Right cardiac atrium (tissue), 5 donors: ENCODE measurements around the gene BCAM. TPM values are rescaled to one million over a fixed set of nuclear protein-coding genes. Genes with fewer than 3 reads are reported as not detected.
"Not testable (repeated sequence)": the region's sequence is repeated elsewhere in the genome, so short reads cannot be mapped to it uniquely, and the experiment has no call there.

ENCODE experiments used
- ATAC-seq, 2 donors: fragments of 200-7000 bp; cut with Tn5 transposase; one replicate each; pipeline versions ENCODE4 v1.8.0 to v1.9.1; 2020; ENCODE audit warnings: moderate library complexity in 2 of 2, mild to moderate bottlenecking in 1 of 2
- DNase-seq, 3 donors: peaks; one replicate each; pipeline ENCODE4 v3.0.0-alpha.2; 2020
- H3K27ac ChIP-seq: one replicate; pipeline ENCODE4 v1.5.1; 2013; ENCODE audit warnings: mild to moderate bottlenecking, low read length, control low read depth, moderate library complexity
- H3K27me3 ChIP-seq: one replicate; pipeline ENCODE4 v1.6.1; 2013; ENCODE audit not compliant: control insufficient read depth, insufficient read depth
- H3K4me1 ChIP-seq: one replicate; pipeline ENCODE4 v1.6.1; 2013; ENCODE audit warnings: low read length; ENCODE audit not compliant: control insufficient read depth, insufficient read depth
- H3K4me3 ChIP-seq: one replicate; pipeline ENCODE4 v1.5.1; 2013; ENCODE audit warnings: low read length, control low read depth
- H3K9me3 ChIP-seq: one replicate; pipeline ENCODE4 v1.6.1; 2013; ENCODE audit warnings: low read length; ENCODE audit not compliant: control insufficient read depth
- WGBS: extraction: QIAGEN DNeasy Blood & Tissue Kit; methylation state at CpG from one replicate; pipeline ENCODE4 v1.1.7; 2013; 5-methylcytosine and 5-hydroxymethylcytosine counted together
- intact Hi-C, 4 donors: fragments of 100-400 bp; cut with DNase I; formaldehyde crosslinking; loops; one replicate each; pipeline versions ENCODE4 v1.11.0 to v1.14.0; 2022 to 2023
- polyA plus RNA-seq: library from polyadenylated mRNA; stranded (reverse); fragments of 200-250 nt; gene quantifications from one replicate; pipeline ENCODE4 v1.2.3, GENCODE V29; 2013
- total RNA-seq, 4 donors: library from RNA; stranded (reverse); fragmentation: NEBNext Ultra II Directional; extraction: Animal tissue kit (Norgen Biotek cat#: 25700); gene quantifications; one replicate each; pipeline ENCODE4 v1.2.1, GENCODE V29; 2021
- donor health status: healthy with polysubstance abuse.
- donor health status: DM: no; HTN: yes; CAD: no.
- donor health status: DM: no; HTN: no; CAD: no.
- donor health status: DM: no; HTN: yes; CAD: no; lungs with severe emphysema.
- donor health status: DM: yes; HTN: yes; CAD: no.

The BCAM gene
- total and polyA plus RNA-seq, 5 donors = 69.9 to 130 (median 89.9) TPM

DNA sequence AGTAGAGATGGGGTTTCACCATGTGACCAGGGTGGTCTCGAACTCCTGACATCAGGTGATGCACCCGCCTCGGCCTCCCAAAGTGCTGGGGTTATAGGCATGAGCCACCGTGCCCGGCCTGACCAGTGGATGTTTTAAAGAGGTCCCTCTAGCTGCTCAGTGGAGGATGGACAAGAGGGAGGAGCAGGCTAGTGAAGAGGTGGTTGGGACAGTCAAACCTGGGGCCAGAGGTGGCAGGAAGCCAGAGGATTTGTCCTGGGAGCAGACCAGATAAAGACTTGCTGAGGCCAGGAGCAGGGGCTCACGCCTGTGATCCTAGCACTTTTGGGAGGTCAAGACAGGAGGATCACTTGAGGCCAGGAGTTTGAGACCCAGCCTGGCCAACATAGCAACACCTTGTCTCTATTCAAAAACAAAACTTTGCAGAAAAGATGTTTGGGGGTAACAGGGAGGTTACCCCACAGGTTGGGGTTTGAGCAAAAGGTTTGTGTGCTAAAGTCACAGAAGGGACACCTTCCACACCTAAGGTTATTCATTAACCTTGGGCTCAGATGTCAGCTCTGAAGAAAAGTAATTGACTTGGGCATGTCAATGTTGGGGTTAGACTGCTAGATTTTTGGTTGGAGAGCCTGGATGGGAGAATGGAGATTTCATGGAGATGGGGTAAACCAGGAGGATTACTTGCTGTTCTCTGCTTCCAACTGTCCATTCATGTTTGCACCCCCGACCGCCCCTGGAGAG is 9.0 kb downstream of the BCAM start:
- DNase-seq (peak in 1 of 3 donors; percentile 31), ATAC-seq (no peak)
- Histone ChIP-seq H3K27ac (no peak overlapping the region), H3K4me1 (peaks cover 5% of the 10 kb centered on the region), H3K4me3 (no peak overlapping the region), H3K27me3 (no peaks in the 10 kb centered on the region), H3K9me3 (no peaks in the 10 kb centered on the region)
- intact Hi-C loops = no loop called here
- WGBS = 85% methylated on average over 8 of the region's 8 CpGs

DNA sequence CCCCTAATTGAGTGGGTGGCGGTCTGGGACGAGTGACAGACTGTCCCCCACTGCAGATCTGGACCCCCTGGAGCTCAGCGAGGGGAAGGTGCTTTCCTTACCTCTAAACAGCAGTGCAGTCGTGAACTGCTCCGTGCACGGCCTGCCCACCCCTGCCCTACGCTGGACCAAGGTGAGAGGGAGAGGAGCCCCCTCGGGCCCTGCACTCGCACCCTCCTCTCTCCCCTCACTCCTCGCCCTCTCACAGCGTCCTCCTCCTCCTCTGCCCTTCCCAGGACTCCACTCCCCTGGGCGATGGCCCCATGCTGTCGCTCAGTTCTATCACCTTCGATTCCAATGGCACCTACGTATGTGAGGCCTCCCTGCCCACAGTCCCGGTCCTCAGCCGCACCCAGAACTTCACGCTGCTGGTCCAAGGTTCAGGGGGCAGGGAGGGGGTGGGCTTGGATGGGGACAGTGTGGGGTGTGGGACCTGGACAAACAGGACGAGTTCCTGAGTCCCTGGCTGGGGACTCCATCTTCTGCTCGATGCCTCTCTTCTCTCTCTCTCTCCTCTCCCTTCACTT is 9.6 kb downstream of the BCAM start:
- no peaks in the 10 kb centered on the region for H3K27me3 ChIP-seq
- peaks cover 5% of the 10 kb centered on the region for H3K4me1 ChIP-seq
- DNase-seq = peak in 1 of 3 donors; percentile 16
- ATAC-seq = no peak
- H3K27ac ChIP-seq = no peak overlapping the region
- WGBS = 85% methylated on average over 20 of the region's 20 CpGs
- no peak overlapping the region for H3K4me3 ChIP-seq
- intact Hi-C loops = no loop called here
- no peaks in the 10 kb centered on the region for H3K9me3 ChIP-seq

DNA sequence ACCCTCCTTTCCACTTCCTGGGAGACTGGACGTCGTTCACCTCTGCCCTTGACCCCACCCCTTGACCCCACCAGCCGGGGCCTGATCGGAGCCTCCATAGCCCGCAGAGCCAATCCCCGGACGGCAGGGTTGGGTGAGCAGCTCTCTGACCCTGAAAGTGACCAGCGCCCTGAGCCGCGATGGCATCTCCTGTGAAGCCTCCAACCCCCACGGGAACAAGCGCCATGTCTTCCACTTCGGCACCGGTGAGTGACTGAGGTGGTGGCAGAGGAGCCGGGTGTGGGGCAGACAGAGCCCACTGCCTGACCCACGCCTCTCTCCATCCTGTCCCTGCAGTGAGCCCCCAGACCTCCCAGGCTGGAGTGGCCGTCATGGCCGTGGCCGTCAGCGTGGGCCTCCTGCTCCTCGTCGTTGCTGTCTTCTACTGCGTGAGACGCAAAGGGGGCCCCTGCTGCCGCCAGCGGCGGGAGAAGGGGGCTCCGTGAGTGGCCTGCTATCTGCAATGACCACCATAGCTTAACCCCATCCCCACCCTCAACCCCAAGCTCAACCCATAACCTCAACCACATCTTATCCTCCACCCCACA is 10.4 kb downstream of the BCAM start:
- no peaks in the 10 kb centered on the region for H3K27me3 ChIP-seq
- H3K9me3 ChIP-seq = no peaks in the 10 kb centered on the region
- peaks cover 5% of the 10 kb centered on the region for H3K4me1 ChIP-seq
- ATAC-seq = no peak
- H3K4me3 ChIP-seq = no peak overlapping the region
- no peak overlapping the region for H3K27ac ChIP-seq
- intact Hi-C loops = no loop called here
- peak in 1 of 3 donors; percentile 43 for DNase-seq
- 91% methylated on average over 28 of the region's 28 CpGs for WGBS

DNA sequence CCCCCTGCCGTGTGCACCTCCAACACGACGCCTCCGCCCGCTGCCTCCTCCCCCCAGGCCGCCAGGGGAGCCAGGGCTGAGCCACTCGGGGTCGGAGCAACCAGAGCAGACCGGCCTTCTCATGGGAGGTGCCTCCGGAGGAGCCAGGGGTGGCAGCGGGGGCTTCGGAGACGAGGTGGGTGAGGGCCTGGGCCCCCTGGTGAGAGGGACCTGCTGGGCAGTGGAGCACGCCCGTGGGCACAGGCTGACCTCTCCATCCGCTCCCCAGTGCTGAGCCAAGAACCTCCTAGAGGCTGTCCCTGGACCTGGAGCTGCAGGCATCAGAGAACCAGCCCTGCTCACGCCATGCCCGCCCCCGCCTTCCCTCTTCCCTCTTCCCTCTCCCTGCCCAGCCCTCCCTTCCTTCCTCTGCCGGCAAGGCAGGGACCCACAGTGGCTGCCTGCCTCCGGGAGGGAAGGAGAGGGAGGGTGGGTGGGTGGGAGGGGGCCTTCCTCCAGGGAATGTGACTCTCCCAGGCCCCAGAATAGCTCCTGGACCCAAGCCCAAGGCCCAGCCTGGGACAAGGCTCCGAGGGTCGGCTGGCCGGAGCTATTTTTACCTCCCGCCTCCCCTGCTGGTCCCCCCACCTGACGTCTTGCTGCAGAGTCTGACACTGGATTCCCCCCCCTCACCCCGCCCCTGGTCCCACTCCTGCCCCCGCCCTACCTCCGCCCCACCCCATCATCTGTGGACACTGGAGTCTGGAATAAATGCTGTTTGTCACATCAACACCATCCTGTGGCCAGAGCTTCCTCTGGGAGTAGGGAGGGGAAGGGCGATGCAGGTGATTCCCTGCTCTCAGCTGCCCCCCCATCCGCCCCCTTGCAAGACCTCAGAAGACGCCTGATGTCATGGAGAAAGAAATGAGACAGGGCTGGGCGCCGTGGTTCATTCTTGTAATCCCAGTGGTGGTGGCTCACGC is 12.0 kb downstream of the BCAM start:
- Histone ChIP-seq H3K4me1 (peaks cover 5% of the 10 kb centered on the region), H3K4me3 (peak overlapping the region; percentile 9), H3K27ac (peak overlapping the region; percentile 79), H3K9me3 (no peaks in the 10 kb centered on the region), H3K27me3 (no peaks in the 10 kb centered on the region)
- DNase-seq (peak; percentile 68 to 87 (median 84)), ATAC-seq (peak; percentile 83 to 92)
- 22% methylated on average over 35 of the region's 35 CpGs for WGBS
- intact Hi-C loops = no loop called here

DNA sequence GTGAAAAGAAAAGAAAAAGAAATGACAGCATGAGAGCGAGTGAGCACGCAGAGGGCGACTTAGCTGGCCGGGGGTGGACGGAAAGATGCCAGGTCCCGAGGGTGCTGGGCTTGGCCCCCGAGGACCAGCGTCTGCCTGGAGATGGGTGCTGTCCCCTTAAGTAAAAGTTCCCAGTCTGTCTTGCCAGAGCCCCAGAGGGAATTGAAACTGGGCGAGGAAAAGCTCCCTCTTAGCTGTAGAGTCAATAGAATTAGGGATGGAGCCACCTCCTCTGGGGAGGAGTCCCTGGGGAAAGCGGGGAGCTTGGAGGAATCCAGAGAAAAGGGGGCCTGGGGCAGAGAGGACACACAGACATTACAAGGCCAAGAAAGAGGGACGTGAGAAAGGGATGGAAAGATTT is 13.3 kb downstream of the BCAM start:
- no peak for ATAC-seq
- Histone ChIP-seq H3K9me3 (no peaks in the 10 kb centered on the region), H3K4me3 (no peak overlapping the region), H3K4me1 (peaks cover 5% of the 10 kb centered on the region), H3K27me3 (no peaks in the 10 kb centered on the region), H3K27ac (peak overlapping the region; percentile 3)
- WGBS = 47% methylated on average over 11 of the region's 11 CpGs
- DNase-seq = peak in 1 of 3 donors; percentile 25
- intact Hi-C loops = no loop called here

DNA sequence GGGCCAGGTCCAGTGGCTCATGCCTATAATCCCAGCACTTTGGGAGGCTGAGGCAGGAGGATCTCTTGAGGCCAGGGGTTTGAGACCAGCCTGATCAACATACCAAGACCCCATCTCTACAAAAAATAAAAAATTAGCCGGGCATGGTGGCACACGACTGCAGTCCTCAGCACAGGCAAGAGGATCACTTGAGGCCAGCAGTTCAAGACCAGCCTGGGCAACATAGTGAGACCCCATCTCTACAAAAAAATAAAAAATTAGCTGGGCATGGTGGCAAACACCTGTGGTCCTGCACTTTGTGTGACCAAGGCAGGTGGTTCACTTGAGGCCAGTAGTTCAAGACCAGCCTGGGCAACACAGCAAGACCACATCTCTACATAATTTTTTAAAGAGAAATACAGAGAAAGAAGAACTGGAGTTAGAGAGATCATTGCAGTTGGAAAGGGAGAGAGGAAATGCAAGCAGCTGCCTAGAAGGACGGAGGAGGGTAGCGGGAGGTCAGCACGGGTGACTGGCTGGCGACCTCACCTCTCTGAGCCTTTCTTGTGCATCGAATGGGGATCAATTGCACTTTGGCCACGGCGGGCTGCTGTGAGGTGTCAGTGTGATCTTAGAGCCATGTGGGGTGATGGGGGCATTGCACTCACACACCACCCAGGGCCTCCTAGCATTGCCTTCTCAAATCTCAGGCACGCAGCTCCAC is 13.9 kb downstream of the BCAM start:
- Histone ChIP-seq H3K27ac (no peak overlapping the region), H3K4me1 (peaks cover 5% of the 10 kb centered on the region), H3K27me3 (no peaks in the 10 kb centered on the region), H3K4me3 (no peak overlapping the region), H3K9me3 (no peaks in the 10 kb centered on the region)
- WGBS = 54% methylated on average over 10 of the region's 10 CpGs
- DNase-seq = peak in 1 of 3 donors; percentile 21
- intact Hi-C loops = no loop called here
- ATAC-seq = no peak

DNA sequence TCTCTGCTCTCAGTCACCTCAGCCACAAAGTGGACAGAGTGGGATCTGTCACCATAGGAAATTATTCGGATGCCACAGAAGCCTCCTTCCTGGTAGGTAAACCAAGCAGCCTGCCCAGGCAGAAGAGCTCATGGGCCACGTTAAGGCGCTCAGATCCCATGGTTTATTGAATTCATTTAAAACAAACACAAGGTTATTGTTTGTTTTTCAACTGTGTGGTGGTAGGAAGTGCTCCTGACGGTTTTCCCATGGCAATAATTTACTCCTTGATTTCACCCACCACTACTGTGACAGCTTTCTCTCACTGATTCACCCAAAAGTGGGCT is 14.4 kb downstream of the BCAM start:
- ATAC-seq (no peak), DNase-seq (no peak)
- H3K4me3 ChIP-seq = no peak overlapping the region
- H3K4me1 ChIP-seq = peaks cover 5% of the 10 kb centered on the region
- WGBS = 45% methylated on average over 4 of the region's 4 CpGs
- H3K27me3 ChIP-seq = no peaks in the 10 kb centered on the region
- H3K9me3 ChIP-seq = no peaks in the 10 kb centered on the region
- H3K27ac ChIP-seq = no peak overlapping the region
- intact Hi-C loops = no loop called here

DNA sequence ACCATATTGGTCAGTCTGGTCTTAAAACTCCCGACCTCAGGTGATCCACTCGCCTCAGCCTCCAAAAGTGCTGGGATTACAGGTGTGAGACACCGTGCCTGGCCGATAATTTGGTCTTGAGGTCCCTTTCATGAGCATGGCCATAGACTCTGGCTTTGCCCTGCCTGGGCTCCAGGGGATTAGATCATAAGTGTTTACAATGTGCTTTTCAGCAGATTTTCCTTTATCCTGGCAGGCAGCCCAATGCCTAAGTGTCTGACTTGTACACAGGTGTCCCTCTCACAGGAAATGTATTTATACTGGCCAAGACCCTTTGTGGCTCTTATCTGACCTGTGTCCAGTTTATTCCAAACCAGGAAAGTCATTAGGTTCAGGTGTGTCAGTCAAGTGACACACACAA is 15.9 kb downstream of the BCAM start:
- no peak for ATAC-seq
- Histone ChIP-seq H3K27ac (no peak overlapping the region), H3K4me1 (peaks cover 5% of the 10 kb centered on the region), H3K27me3 (no peaks in the 10 kb centered on the region), H3K9me3 (no peaks in the 10 kb centered on the region), H3K4me3 (no peak overlapping the region)
- peak in 1 of 3 donors; percentile 10 for DNase-seq
- intact Hi-C loops = no loop called here
- 76% methylated on average over 4 of the region's 4 CpGs for WGBS

DNA sequence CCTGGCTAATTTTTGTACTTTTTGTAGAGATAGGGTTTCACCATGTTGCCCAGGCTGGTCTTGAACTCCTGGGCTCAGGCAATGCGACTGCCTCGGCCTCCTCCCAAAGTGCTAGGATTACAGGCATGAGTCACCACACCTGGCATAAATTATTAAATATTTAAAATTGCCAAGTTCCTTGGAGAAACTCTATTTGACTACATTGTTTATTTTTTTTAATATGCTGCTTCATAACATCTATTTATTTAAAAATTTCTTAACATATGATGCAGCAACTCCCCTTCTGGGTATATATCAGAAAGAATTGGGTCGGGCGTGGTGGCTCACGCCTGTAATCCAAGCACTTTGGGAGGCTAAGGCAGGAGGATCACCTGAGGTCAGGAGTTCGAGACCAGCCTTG is 24.0 kb downstream of the BCAM start:
- 91% methylated on average over 6 of the region's 6 CpGs for WGBS
- H3K27me3 ChIP-seq, H3K4me1 ChIP-seq, H3K27ac ChIP-seq, H3K9me3 ChIP-seq, DNase-seq, H3K4me3 ChIP-seq, ATAC-seq, intact Hi-C loops: not testable (repeated sequence)

DNA sequence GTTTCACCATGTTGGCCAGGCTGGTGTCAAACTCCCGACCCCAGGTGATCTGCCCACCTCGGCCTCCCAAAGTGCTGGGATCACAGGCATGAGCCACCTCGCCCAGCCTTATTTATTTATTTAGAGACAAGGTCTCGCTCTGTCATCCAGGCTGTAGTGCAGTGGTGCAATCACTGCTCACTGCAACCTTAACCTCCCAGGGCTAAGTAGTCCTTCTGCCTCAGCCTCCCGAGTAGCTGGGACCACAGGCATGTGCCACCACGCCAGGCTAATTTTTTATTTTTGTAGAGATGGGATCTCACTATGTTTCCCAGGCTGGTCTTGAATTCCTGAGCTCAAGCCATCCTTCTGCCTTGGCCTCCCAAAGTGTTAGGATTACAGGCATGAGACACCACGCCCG is 25.5 kb downstream of the BCAM start:
- DNase-seq, H3K4me1 ChIP-seq, ATAC-seq, H3K27ac ChIP-seq, intact Hi-C loops, H3K9me3 ChIP-seq, H3K27me3 ChIP-seq, H3K4me3 ChIP-seq: not testable (repeated sequence)
- WGBS = 91% methylated on average over 8 of the region's 8 CpGs
